OCI-LY3 (cell line): ENCODE measurements around the gene EFCAB13.

Source experiments
- EZH2phosphoT487 ChIP-seq: fragments of 200-600 bp; shearing (Covaris generic); IDR thresholded peaks from 2 replicates; pipeline ENCODE4 v1.6.1; 2018; ENCODE audit warnings: antibody characterized with exemption, mixed run types, low read depth
- TF ChIP-seq, protein P1 (sequence below): fragments of 200-600, 300-600 bp; sonication (generic); IDR thresholded peaks from 2 replicates; pipeline ENCODE4 v1.5.1; 2014; ENCODE audit warnings: antibody characterized with exemption, low read length, low read depth

GRCh38 chr17:47320879-47321502, 2.8 kb upstream of the EFCAB13 start:
- TF ChIP-seq, protein P1, sequence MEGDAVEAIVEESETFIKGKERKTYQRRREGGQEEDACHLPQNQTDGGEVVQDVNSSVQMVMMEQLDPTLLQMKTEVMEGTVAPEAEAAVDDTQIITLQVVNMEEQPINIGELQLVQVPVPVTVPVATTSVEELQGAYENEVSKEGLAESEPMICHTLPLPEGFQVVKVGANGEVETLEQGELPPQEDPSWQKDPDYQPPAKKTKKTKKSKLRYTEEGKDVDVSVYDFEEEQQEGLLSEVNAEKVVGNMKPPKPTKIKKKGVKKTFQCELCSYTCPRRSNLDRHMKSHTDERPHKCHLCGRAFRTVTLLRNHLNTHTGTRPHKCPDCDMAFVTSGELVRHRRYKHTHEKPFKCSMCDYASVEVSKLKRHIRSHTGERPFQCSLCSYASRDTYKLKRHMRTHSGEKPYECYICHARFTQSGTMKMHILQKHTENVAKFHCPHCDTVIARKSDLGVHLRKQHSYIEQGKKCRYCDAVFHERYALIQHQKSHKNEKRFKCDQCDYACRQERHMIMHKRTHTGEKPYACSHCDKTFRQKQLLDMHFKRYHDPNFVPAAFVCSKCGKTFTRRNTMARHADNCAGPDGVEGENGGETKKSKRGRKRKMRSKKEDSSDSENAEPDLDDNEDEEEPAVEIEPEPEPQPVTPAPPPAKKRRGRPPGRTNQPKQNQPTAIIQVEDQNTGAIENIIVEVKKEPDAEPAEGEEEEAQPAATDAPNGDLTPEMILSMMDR = no peak
- TF ChIP-seq EZH2phosphoT487 = no peak
